Thyroid gland (tissue), 4 donors: ENCODE results near the gene COL9A1. TPM values are rescaled to one million over a fixed set of nuclear protein-coding genes. Genes with fewer than 3 reads are reported as not detected.
"Not testable (repeated sequence)": the region's sequence is repeated elsewhere in the genome, so short reads cannot be mapped to it uniquely, and the experiment has no call there.

Source experiments
- DNase-seq, 2 donors: peaks; one replicate each; pipeline ENCODE4 v3.0.0-alpha.2; 2019
- H3K27ac ChIP-seq, 3 donors: fragments of 200-600 bp; sonication (generic); 1 replicate in 2 of 3; 2 replicates in 1 of 3; pipeline ENCODE4 v1.5.1; 2016 to 2019; ENCODE audit warnings: mild to moderate bottlenecking in 1 of 3, moderate library complexity in 1 of 3
- H3K27me3 ChIP-seq: fragments of 200-600 bp; sonication (generic); one replicate; pipeline ENCODE4 v1.5.1; 2019
- H3K36me3 ChIP-seq, 2 donors: fragments of 200-600 bp; sonication (generic); one replicate each; pipeline ENCODE4 v1.5.1; 2016 to 2019
- H3K4me1 ChIP-seq, 2 donors: fragments of 200-600 bp; sonication (generic); one replicate each; pipeline ENCODE4 v1.5.1; 2017 to 2019
- H3K4me3 ChIP-seq, 3 donors: fragments of 200-600 bp; sonication (generic); replicated peaks in 1 of 3; 1 replicate in 2 of 3; 2 replicates in 1 of 3; pipeline ENCODE4 v1.5.1; 2016; ENCODE audit warnings: mild to moderate bottlenecking in 1 of 3
- H3K9me3 ChIP-seq: fragments of 200-600 bp; sonication (generic); one replicate; pipeline ENCODE4 v1.5.1; 2017
- CTCF ChIP-seq, 6 experiments: fragments of 200-600 bp in 3 of 6; fragments of 450-650 bp in 3 of 6; sonication (generic) in 3 of 6; IDR thresholded peaks; one replicate each; pipeline ENCODE4 v1.5.1; 2016 to 2019; ENCODE audit warnings: antibody characterized with exemption in 6 of 6, mild to moderate bottlenecking in 2 of 6, inconsistent platforms in 1 of 6, moderate library complexity in 1 of 6
- POLR2A ChIP-seq, 2 donors: fragments of 450-650 bp; IDR thresholded peaks; one replicate each; pipeline ENCODE4 v1.6.1; 2017; ENCODE audit warnings: antibody characterized with exemption in 2 of 2, mild to moderate bottlenecking in 2 of 2, moderate library complexity in 1 of 2
- WGBS, 2 donors: methylation state at CpG; one replicate each; pipeline ENCODE4 v1.1.5; 2017; 5-methylcytosine and 5-hydroxymethylcytosine counted together
- intact Hi-C: fragments of 100-400 bp; cut with DNase I; formaldehyde crosslinking; loops from one replicate; pipeline ENCODE4 v1.15.1; 2023
- total RNA-seq, 4 donors: library from RNA; depleted of rRNA; stranded (reverse); fragments of >200 nt; gene quantifications; one replicate each; pipeline ENCODE4 v1.2.3, GENCODE V29; 2016

Gene COL9A1
- under 1 TPM in 2 of 4 donors, not detected in 2; 0.33 TPM for total RNA-seq

DNA sequence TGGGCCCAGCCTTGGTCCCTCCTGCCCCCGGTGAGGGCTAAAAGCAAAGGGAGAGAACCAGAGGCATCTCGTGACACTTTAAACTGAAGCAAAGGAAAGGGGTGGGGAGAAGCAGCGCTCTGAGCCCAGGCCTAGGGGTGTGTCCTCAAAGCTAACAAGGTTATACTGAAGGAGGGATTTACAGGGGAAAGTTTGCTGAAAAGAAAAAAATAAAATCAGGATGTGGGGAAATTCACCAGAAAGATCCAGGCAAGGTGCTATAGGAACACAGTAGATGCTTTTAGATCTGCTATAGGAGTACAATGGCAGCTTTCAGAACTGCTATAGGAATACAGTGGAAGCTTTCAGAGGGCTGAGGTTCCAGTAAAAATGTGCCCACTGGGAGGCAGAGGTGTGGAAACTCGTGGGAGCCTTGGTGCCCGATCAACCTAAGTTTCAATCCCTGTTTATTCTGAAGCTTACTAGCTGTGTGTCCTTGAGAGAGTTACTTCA is at the start of gene COL9A1:
TSS of gene COL9A1 (minus strand) at position 51 of the 492 bp plus-strand sequence. CDS start 160 bp downstream, outside the sequence.
- no peak for TF ChIP-seq CTCF (IDR thresholded peaks at IDR 0.05)
- no peak for TF ChIP-seq POLR2A (IDR thresholded peaks at IDR 0.05)
- Histone ChIP-seq H3K9me3 (no peaks in the 10 kb centered on the region), H3K4me1 (no peaks in the 10 kb centered on the region), H3K27ac (no peak within 1 kb of the TSS), H3K36me3 (no peaks in the 10 kb centered on the region), H3K4me3 (no peak within 1 kb of the TSS), H3K27me3 (no peaks in the 10 kb centered on the region)
- intact Hi-C loops = no loop called here
- 51 to 53% methylated on average over 5 of the region's 5 CpGs for WGBS, 2 donors
- no peak for DNase-seq

DNA sequence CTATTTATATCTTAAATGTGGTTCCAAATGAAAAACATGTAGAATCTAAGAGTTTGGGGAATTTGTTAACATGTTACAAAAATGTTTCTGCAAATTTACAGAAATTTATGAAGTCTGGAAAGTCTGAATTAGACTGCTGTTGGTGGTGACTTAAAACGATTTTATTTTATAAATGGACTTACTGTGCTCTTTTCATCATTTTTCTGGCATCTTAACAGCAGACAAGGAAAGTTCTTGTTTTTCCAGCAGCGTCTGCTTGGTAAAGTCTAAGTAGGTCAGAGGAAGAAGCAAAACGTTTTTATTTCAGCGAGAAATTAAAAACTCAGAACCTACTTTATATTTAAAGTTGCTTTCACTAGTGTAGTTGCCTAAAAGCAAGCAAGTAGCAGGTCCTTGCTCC is 48.6 kb upstream of the COL9A1 start:
- no peak overlapping the region for H3K4me3 ChIP-seq
- no peaks in the 10 kb centered on the region for H3K9me3 ChIP-seq
- WGBS, 2 donors = 49 to 54% methylated on average over 4 of the region's 4 CpGs
- H3K27ac ChIP-seq = no peak overlapping the region
- no peak for TF ChIP-seq POLR2A (IDR thresholded peaks at IDR 0.05)
- no peaks in the 10 kb centered on the region for H3K36me3 ChIP-seq
- no peak for DNase-seq
- intact Hi-C loops = no loop called here
- no peaks in the 10 kb centered on the region for H3K4me1 ChIP-seq
- H3K27me3 ChIP-seq = no peaks in the 10 kb centered on the region

GRCh38 chr6:70345619-70346018 is 42.7 kb upstream of the COL9A1 start:
- H3K36me3 ChIP-seq = no peaks in the 10 kb centered on the region
- WGBS, 2 donors = 78 to 86% methylated on average over 1 of the region's 1 CpG
- no peaks in the 10 kb centered on the region for H3K4me1 ChIP-seq
- no peaks in the 10 kb centered on the region for H3K27me3 ChIP-seq
- TF ChIP-seq POLR2A (IDR thresholded peaks at IDR 0.05) (no peak), CTCF (IDR thresholded peaks at IDR 0.05) (no peak)
- H3K4me3 ChIP-seq = no peak overlapping the region
- no peak for DNase-seq
- H3K27ac ChIP-seq = no peak overlapping the region
- no peaks in the 10 kb centered on the region for H3K9me3 ChIP-seq
- intact Hi-C loops = no loop called here

GRCh38 chr6:70343313-70343712 is 40.4 kb upstream of the COL9A1 start:
- H3K27me3 ChIP-seq = no peaks in the 10 kb centered on the region
- H3K4me1 ChIP-seq = no peaks in the 10 kb centered on the region
- H3K36me3 ChIP-seq = no peaks in the 10 kb centered on the region
- H3K27ac ChIP-seq = no peak overlapping the region
- no peak overlapping the region for H3K4me3 ChIP-seq
- no peaks in the 10 kb centered on the region for H3K9me3 ChIP-seq
- intact Hi-C loops = no loop called here
- DNase-seq = no peak
- whole genome bisulfite sequencing, 2 donors = 86 to 92% methylated on average over 2 of the region's 2 CpGs
- TF ChIP-seq CTCF (IDR thresholded peaks at IDR 0.05) (no peak), POLR2A (IDR thresholded peaks at IDR 0.05) (no peak)

GRCh38 chr6:70339810-70340209 is 36.9 kb upstream of the COL9A1 start:
- H3K9me3 ChIP-seq, H3K27ac ChIP-seq, H3K4me3 ChIP-seq, H3K4me1 ChIP-seq, DNase-seq, H3K27me3 ChIP-seq, H3K36me3 ChIP-seq, intact Hi-C loops: not testable (repeated sequence)
- WGBS, 2 donors = 100% methylated on average over 2 of the region's 2 CpGs

DNA sequence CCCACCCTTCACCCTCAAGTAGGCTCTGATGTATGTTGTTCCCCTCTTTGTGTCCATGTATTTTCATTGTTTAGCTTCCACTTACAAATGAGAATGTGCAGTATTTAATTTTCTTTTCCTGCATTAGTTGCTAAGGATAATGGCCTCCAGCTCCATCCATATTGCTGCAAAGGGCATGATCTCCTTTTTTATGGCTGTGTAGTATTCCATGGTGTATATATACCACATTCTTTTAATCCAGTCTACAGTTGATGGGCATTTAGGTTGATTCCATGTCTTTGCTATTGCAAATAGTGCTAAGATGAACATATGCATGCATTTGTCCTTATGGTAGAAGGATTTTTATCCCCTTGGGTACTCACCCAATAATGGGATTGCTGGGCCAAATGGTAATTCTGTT is 35.9 kb upstream of the COL9A1 start:
- no peak overlapping the region for H3K4me3 ChIP-seq
- TF ChIP-seq CTCF (IDR thresholded peaks at IDR 0.05) (no peak), POLR2A (IDR thresholded peaks at IDR 0.05) (no peak)
- no peaks in the 10 kb centered on the region for H3K4me1 ChIP-seq
- no peaks in the 10 kb centered on the region for H3K27me3 ChIP-seq
- no peaks in the 10 kb centered on the region for H3K36me3 ChIP-seq
- DNase-seq = no peak
- H3K27ac ChIP-seq = no peak overlapping the region
- intact Hi-C loops = no loop called here
- H3K9me3 ChIP-seq = no peaks in the 10 kb centered on the region
